ENCODE measurements around the gene DENND1A.

DNA sequence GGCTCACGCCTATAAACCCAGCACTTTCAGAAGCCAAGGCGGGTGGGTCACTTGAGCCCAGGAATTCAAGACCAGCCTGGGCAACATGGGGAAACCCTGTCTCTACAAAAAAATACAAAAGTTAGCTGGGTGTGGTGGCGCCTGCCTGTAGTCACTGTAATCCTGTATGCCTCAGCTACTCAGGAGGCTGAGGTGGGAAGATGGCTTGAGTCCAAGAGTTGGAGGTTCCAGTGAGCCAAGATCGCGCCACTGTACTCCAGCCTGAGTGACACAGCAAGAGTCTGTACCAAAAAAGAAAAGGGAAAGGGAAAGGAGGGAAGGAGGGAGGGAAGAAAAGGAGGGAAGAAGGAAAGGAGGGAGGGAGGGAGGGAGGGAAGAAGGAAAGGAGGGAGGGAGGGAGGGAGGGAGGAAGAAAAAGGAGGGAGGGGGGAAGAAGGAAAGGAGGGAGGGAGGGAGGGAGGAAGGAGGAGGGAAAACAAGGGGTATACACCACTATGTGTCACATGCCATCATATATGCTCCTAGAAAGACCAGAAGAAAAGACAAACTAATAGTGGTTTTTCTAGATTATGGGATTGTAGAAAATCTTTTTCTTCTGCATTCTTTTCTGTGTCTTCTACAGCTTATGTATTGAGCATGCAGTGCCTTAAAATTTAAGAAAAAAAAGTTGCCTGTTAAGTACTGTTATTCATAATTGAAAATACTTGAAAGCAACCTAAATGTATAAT, 240.1 kb downstream of the DENND1A start:
- TF ChIP-seq SOX15 (CRISPR knock-in tag; IDR thresholded peaks at IDR 0.05) (no peak), ESRRA (CRISPR knock-in tag; IDR thresholded peaks at IDR 0.05; ENCODE audit: borderline replicate concordance) (no peak), MXD4 (CRISPR knock-in tag; IDR thresholded peaks at IDR 0.05; ENCODE audit: borderline replicate concordance) (no peak)
- TF ChIP-seq, protein P1, sequence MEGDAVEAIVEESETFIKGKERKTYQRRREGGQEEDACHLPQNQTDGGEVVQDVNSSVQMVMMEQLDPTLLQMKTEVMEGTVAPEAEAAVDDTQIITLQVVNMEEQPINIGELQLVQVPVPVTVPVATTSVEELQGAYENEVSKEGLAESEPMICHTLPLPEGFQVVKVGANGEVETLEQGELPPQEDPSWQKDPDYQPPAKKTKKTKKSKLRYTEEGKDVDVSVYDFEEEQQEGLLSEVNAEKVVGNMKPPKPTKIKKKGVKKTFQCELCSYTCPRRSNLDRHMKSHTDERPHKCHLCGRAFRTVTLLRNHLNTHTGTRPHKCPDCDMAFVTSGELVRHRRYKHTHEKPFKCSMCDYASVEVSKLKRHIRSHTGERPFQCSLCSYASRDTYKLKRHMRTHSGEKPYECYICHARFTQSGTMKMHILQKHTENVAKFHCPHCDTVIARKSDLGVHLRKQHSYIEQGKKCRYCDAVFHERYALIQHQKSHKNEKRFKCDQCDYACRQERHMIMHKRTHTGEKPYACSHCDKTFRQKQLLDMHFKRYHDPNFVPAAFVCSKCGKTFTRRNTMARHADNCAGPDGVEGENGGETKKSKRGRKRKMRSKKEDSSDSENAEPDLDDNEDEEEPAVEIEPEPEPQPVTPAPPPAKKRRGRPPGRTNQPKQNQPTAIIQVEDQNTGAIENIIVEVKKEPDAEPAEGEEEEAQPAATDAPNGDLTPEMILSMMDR (IDR thresholded peaks at IDR 0.05) = no peak
